Measurements from ENCODE around the gene BNIP1. TPM values are rescaled to one million over a fixed set of nuclear protein-coding genes. Genes with fewer than 3 reads are reported as not detected.

BNIP1 gene
- total RNA-seq, 1 donor from 2014 or later = 14.4 TPM

- no peak for TF ChIP-seq CTCF (IDR thresholded peaks at IDR 0.05; ENCODE audit: insufficient read depth, low read length, poor library complexity, severe bottlenecking)
- no peak for DNase-seq (ENCODE audit: low read depth)
- Histone ChIP-seq H3K4me3 (ENCODE audit: low read depth, low read length) (no peak overlapping the region), H3K36me3 (ENCODE audit: control insufficient read depth, insufficient read depth, low read length) (no peaks in the 10 kb centered on the region), H3K27me3 (ENCODE audit: control insufficient read depth, insufficient read depth, low read length) (peaks cover 5% of the 10 kb centered on the region)
Observed at GRCh38 chr5:173191015-173191414, 46.7 kb downstream of the BNIP1 start.

- no peak for DNase-seq (ENCODE audit: low read depth)
- Histone ChIP-seq H3K36me3 (ENCODE audit: control insufficient read depth, insufficient read depth, low read length) (no peaks in the 10 kb centered on the region), H3K27me3 (ENCODE audit: control insufficient read depth, insufficient read depth, low read length) (peaks cover 9% of the 10 kb centered on the region), H3K4me3 (ENCODE audit: low read depth, low read length) (no peak overlapping the region)
- no peak for TF ChIP-seq CTCF (IDR thresholded peaks at IDR 0.05; ENCODE audit: insufficient read depth, low read length, poor library complexity, severe bottlenecking)
Observed at GRCh38 chr5:173191561-173191960, 47.2 kb downstream of the BNIP1 start.

- no peak for TF ChIP-seq CTCF (IDR thresholded peaks at IDR 0.05; ENCODE audit: insufficient read depth, low read length, poor library complexity, severe bottlenecking)
- no peak for DNase-seq (ENCODE audit: low read depth)
- Histone ChIP-seq H3K4me3 (ENCODE audit: low read depth, low read length) (no peak overlapping the region), H3K27me3 (ENCODE audit: control insufficient read depth, insufficient read depth, low read length) (peaks cover 9% of the 10 kb centered on the region), H3K36me3 (ENCODE audit: control insufficient read depth, insufficient read depth, low read length) (no peaks in the 10 kb centered on the region)
Observed at GRCh38 chr5:173192561-173192960, 48.2 kb downstream of the BNIP1 start.

- DNase-seq (ENCODE audit: low read depth) = no peak
- no peaks in the 10 kb centered on the region for H3K36me3 ChIP-seq (ENCODE audit: control insufficient read depth, insufficient read depth, low read length)
- H3K4me3 ChIP-seq (ENCODE audit: low read depth, low read length) = no peak overlapping the region
- peaks cover 9% of the 10 kb centered on the region for H3K27me3 ChIP-seq (ENCODE audit: control insufficient read depth, insufficient read depth, low read length)
- no peak for TF ChIP-seq CTCF (IDR thresholded peaks at IDR 0.05; ENCODE audit: insufficient read depth, low read length, poor library complexity, severe bottlenecking)
Observed at GRCh38 chr5:173196133-173196952, 52.0 kb downstream of the BNIP1 start.

- H3K4me3 ChIP-seq (ENCODE audit: low read depth, low read length) = no peak overlapping the region
- no peak for TF ChIP-seq CTCF (IDR thresholded peaks at IDR 0.05; ENCODE audit: insufficient read depth, low read length, poor library complexity, severe bottlenecking)
- H3K36me3 ChIP-seq (ENCODE audit: control insufficient read depth, insufficient read depth, low read length) = no peaks in the 10 kb centered on the region
- DNase-seq (ENCODE audit: low read depth) = no peak
- peaks cover 9% of the 10 kb centered on the region for H3K27me3 ChIP-seq (ENCODE audit: control insufficient read depth, insufficient read depth, low read length)
Observed at GRCh38 chr5:173197375-173197891, 53.1 kb downstream of the BNIP1 start.
